Trophoblast cell (in vitro differentiated cells and primary cell): Measurements from ENCODE around the gene IRF6.

Experiments used
- DNase-seq, 2 donors: peaks; one replicate each; pipeline ENCODE4 v3.0.0-alpha.2; 2016
- H2AFZ ChIP-seq: 2 replicates; pipeline ENCODE4 v1.6.1; 2013; ENCODE audit warnings: low read length, moderate library complexity, mild to moderate bottlenecking; ENCODE audit not compliant: insufficient read depth, poor library complexity
- H2AK5ac ChIP-seq: 2 replicates; pipeline ENCODE4 v1.6.1; 2013; ENCODE audit warnings: mild to moderate bottlenecking, low read length
- H2BK120ac ChIP-seq: 2 replicates; pipeline ENCODE4 v1.6.1; 2013; ENCODE audit warnings: low read length, mild to moderate bottlenecking, moderate library complexity; ENCODE audit not compliant: insufficient read depth, poor library complexity
- H2BK12ac ChIP-seq: 2 replicates; pipeline ENCODE4 v1.6.1; 2013; ENCODE audit warnings: mild to moderate bottlenecking, low read length, moderate library complexity
- H2BK5ac ChIP-seq: 2 replicates; pipeline ENCODE4 v1.6.1; 2013; ENCODE audit warnings: low read length, low read depth, moderate library complexity, mild to moderate bottlenecking; ENCODE audit not compliant: poor library complexity
- H3K14ac ChIP-seq: 2 replicates; pipeline ENCODE4 v1.6.1; 2013; ENCODE audit warnings: mild to moderate bottlenecking, low read length
- H3K18ac ChIP-seq: 2 replicates; pipeline ENCODE4 v1.6.1; 2013; ENCODE audit warnings: mild to moderate bottlenecking, low read length
- H3K23ac ChIP-seq: 2 replicates; pipeline ENCODE4 v1.6.1; 2013; ENCODE audit warnings: low read length
- H3K27ac ChIP-seq: 2 replicates; pipeline ENCODE4 v1.5.1; 2013; ENCODE audit warnings: low read depth, mild to moderate bottlenecking, inconsistent platforms, low read length, moderate library complexity
- H3K27me3 ChIP-seq: 2 replicates; pipeline ENCODE4 v1.6.1; 2013; ENCODE audit warnings: inconsistent platforms, mild to moderate bottlenecking, low read length, moderate library complexity; ENCODE audit not compliant: insufficient read depth
- H3K36me3 ChIP-seq, 2 experiments: 1 replicate in 1 of 2; 2 replicates in 1 of 2; pipeline ENCODE4 v1.6.1; 2013; ENCODE audit warnings: low read length in 2 of 2, mild to moderate bottlenecking in 2 of 2, moderate library complexity in 1 of 2; ENCODE audit not compliant: insufficient read depth in 2 of 2, control insufficient read depth in 1 of 2
- H3K4ac ChIP-seq: 2 replicates; pipeline ENCODE4 v1.6.1; 2013; ENCODE audit warnings: low read depth, mild to moderate bottlenecking, low read length, moderate library complexity
- H3K4me1 ChIP-seq, 2 experiments: 1 replicate in 1 of 2; 2 replicates in 1 of 2; pipeline ENCODE4 v1.6.1; 2013; ENCODE audit warnings: low read length in 2 of 2, mild to moderate bottlenecking in 2 of 2, moderate library complexity in 1 of 2; ENCODE audit not compliant: insufficient read depth in 2 of 2, control insufficient read depth in 1 of 2
- H3K4me2 ChIP-seq: 2 replicates; pipeline ENCODE4 v1.6.1; 2013; ENCODE audit warnings: inconsistent platforms, mild to moderate bottlenecking, low read length, moderate library complexity
- H3K4me3 ChIP-seq: 2 replicates; pipeline ENCODE4 v1.5.1; 2013; ENCODE audit warnings: mild to moderate bottlenecking, low read depth, low read length, inconsistent platforms
- H3K79me1 ChIP-seq: one replicate; pipeline ENCODE4 v1.6.1; 2013; ENCODE audit warnings: low read length
- H3K79me2 ChIP-seq: 2 replicates; pipeline ENCODE4 v1.6.1; 2013; ENCODE audit warnings: low read length, mild to moderate bottlenecking; ENCODE audit not compliant: control insufficient read depth, insufficient read depth, poor library complexity
- H3K9ac ChIP-seq: 2 replicates; pipeline ENCODE4 v1.6.1; 2013; ENCODE audit warnings: mild to moderate bottlenecking, low read length
- H3K9me3 ChIP-seq: 2 replicates; pipeline ENCODE4 v1.6.1; 2013; ENCODE audit warnings: low read depth, mild to moderate bottlenecking, control low read depth, inconsistent platforms, low read length; ENCODE audit not compliant: insufficient read depth
- H4K12ac ChIP-seq: 2 replicates; pipeline ENCODE4 v1.6.1; 2013; ENCODE audit warnings: low read depth, mild to moderate bottlenecking, low read length, moderate library complexity
- H4K8ac ChIP-seq: 2 replicates; pipeline ENCODE4 v1.6.1; 2013; ENCODE audit warnings: low read depth, mild to moderate bottlenecking, low read length, moderate library complexity
- H4K91ac ChIP-seq: one replicate; pipeline ENCODE4 v1.6.1; 2013; ENCODE audit warnings: low read depth, mild to moderate bottlenecking, low read length, moderate library complexity
- WGBS: extraction: QIAGEN DNeasy Blood & Tissue Kit; methylation state at CpG from one replicate; pipeline ENCODE4 v1.1.7; 2013; ENCODE audit warnings: missing lambda C conversion rate; ENCODE audit not compliant: insufficient read length, insufficient coverage; ENCODE audit errors: extremely low coverage; 5-methylcytosine and 5-hydroxymethylcytosine counted together

The IRF6 gene

GRCh38 chr1:209837671-209838070 is 31.7 kb upstream of the IRF6 start:
- no peaks in the 10 kb centered on the region for H3K9me3 ChIP-seq
- no peak overlapping the region for H3K9ac ChIP-seq
- DNase-seq = no peak
- no peak overlapping the region for H3K14ac ChIP-seq
- H3K23ac ChIP-seq = no peak overlapping the region
- H2AK5ac ChIP-seq = no peak overlapping the region
- no peak overlapping the region for H4K8ac ChIP-seq
- H2BK120ac ChIP-seq = no peak overlapping the region
- no peaks in the 10 kb centered on the region for H3K79me1 ChIP-seq
- no peak overlapping the region for H4K12ac ChIP-seq
- H3K36me3 ChIP-seq = peaks cover 15 to 40% of the 10 kb centered on the region in 2 experiments
- H2BK12ac ChIP-seq = no peak overlapping the region
- H3K27ac ChIP-seq = no peak overlapping the region
- H2AFZ ChIP-seq = no peak overlapping the region
- H3K4me3 ChIP-seq = no peak overlapping the region
- no CpG with 5 or more reads among the region's 7 CpGs for WGBS
- no peak overlapping the region for H3K18ac ChIP-seq
- H3K79me2 ChIP-seq = no peaks in the 10 kb centered on the region
- no peak overlapping the region for H3K4ac ChIP-seq
- no peak overlapping the region for H4K91ac ChIP-seq
- H2BK5ac ChIP-seq = no peak overlapping the region
- H3K4me1 ChIP-seq = peaks cover 0 to 10% of the 10 kb centered on the region in 2 experiments
- H3K4me2 ChIP-seq = no peak overlapping the region
- no peaks in the 10 kb centered on the region for H3K27me3 ChIP-seq

GRCh38 chr1:209835782-209836298 is 29.9 kb upstream of the IRF6 start:
- H4K8ac ChIP-seq = no peak overlapping the region
- H4K91ac ChIP-seq = no peak overlapping the region
- no peak overlapping the region for H2AFZ ChIP-seq
- no peaks in the 10 kb centered on the region for H3K9me3 ChIP-seq
- no peaks in the 10 kb centered on the region for H3K79me2 ChIP-seq
- H3K27me3 ChIP-seq = no peaks in the 10 kb centered on the region
- H3K79me1 ChIP-seq = no peaks in the 10 kb centered on the region
- H2BK12ac ChIP-seq = no peak overlapping the region
- no peak overlapping the region for H3K9ac ChIP-seq
- no peak overlapping the region for H3K18ac ChIP-seq
- H4K12ac ChIP-seq = no peak overlapping the region
- no peak overlapping the region for H3K14ac ChIP-seq
- H3K4me3 ChIP-seq = no peak overlapping the region
- DNase-seq = no peak
- H3K4me1 ChIP-seq = peaks cover 0 to 10% of the 10 kb centered on the region in 2 experiments
- no peak overlapping the region for H2BK5ac ChIP-seq
- no peak overlapping the region for H3K27ac ChIP-seq
- no peak overlapping the region for H3K4ac ChIP-seq
- no peak overlapping the region for H3K4me2 ChIP-seq
- no peak overlapping the region for H2BK120ac ChIP-seq
- no peak overlapping the region for H2AK5ac ChIP-seq
- H3K36me3 ChIP-seq = peaks cover 13 to 34% of the 10 kb centered on the region in 2 experiments
- H3K23ac ChIP-seq = no peak overlapping the region

- Histone ChIP-seq H3K4ac (no peak overlapping the region), H3K79me2 (peaks cover 3% of the 10 kb centered on the region), H2BK5ac (no peak overlapping the region), H3K4me1 (no peaks in the 10 kb centered on the region), H2AK5ac (no peak overlapping the region), H4K8ac (no peak overlapping the region), H2BK120ac (no peak overlapping the region), H3K18ac (no peak overlapping the region), H3K4me3 (no peak overlapping the region), H3K27ac (no peak overlapping the region), H2BK12ac (no peak overlapping the region), H3K27me3 (no peaks in the 10 kb centered on the region), H3K23ac (no peak overlapping the region), H3K9ac (no peak overlapping the region), H3K36me3 (peaks cover 6 to 17% of the 10 kb centered on the region in 2 experiments), H3K9me3 (no peaks in the 10 kb centered on the region), H4K12ac (no peak overlapping the region), H3K14ac (no peak overlapping the region), H3K4me2 (no peak overlapping the region), H2AFZ (no peak overlapping the region), H4K91ac (no peak overlapping the region), H3K79me1 (peaks cover 6% of the 10 kb centered on the region)
- WGBS = no CpG with 5 or more reads among the region's 1 CpG
- no peak for DNase-seq
Measured at GRCh38 chr1:209831615-209832014, 25.7 kb upstream of the IRF6 start.

GRCh38 chr1:209830722-209831121 is 24.8 kb upstream of the IRF6 start:
- Histone ChIP-seq H3K18ac (no peak overlapping the region), H2BK120ac (no peak overlapping the region), H4K8ac (no peak overlapping the region), H3K36me3 (peaks cover 6 to 17% of the 10 kb centered on the region in 2 experiments), H3K14ac (no peak overlapping the region), H3K9me3 (no peaks in the 10 kb centered on the region), H4K12ac (no peak overlapping the region), H3K79me1 (peaks cover 6% of the 10 kb centered on the region), H3K79me2 (peaks cover 3% of the 10 kb centered on the region), H2BK12ac (no peak overlapping the region), H3K27ac (no peak overlapping the region), H3K9ac (no peak overlapping the region), H2AFZ (no peak overlapping the region), H2BK5ac (no peak overlapping the region), H3K4ac (no peak overlapping the region), H3K4me1 (no peaks in the 10 kb centered on the region), H4K91ac (no peak overlapping the region), H3K23ac (no peak overlapping the region), H3K4me3 (no peak overlapping the region), H3K27me3 (no peaks in the 10 kb centered on the region), H2AK5ac (no peak overlapping the region), H3K4me2 (no peak overlapping the region)
- 100% methylated on average over 1 of the region's 3 CpGs for WGBS
- no peak for DNase-seq
